Ishikawa (cell line): Measurements from ENCODE around the gene PRG3.

ENCODE experiments used
- CEBPB ChIP-seq: IDR thresholded peaks from 2 replicates; pipeline ENCODE4 v1.6.1; 2012
- RAD21 ChIP-seq: IDR thresholded peaks from 2 replicates; pipeline ENCODE4 v1.6.1; 2012; ENCODE audit warnings: low read depth
- USF1 ChIP-seq: IDR thresholded peaks from 2 replicates; pipeline ENCODE4 v1.6.1; 2012
- YY1 ChIP-seq: IDR thresholded peaks from 2 replicates; pipeline ENCODE4 v1.6.1; 2012; ENCODE audit warnings: low read depth

- no peak for TF ChIP-seq USF1
- TF ChIP-seq CEBPB = no peak
- TF ChIP-seq YY1 = no peak
- TF ChIP-seq RAD21 = no peak
Observed at GRCh38 chr11:57397394-57397990, 16.5 kb upstream of the PRG3 start.
